ENCODE results near the gene UBE2H. TPM values are rescaled to one million over a fixed set of nuclear protein-coding genes. Genes with fewer than 3 reads are reported as not detected.
"Not testable (repeated sequence)": the region's sequence is repeated elsewhere in the genome, so short reads cannot be mapped to it uniquely, and the experiment has no call there.

Gene UBE2H
- total RNA-seq, 6 donors from 2014 or later, result 60.5 to 138 (median 65.4) TPM

DNA sequence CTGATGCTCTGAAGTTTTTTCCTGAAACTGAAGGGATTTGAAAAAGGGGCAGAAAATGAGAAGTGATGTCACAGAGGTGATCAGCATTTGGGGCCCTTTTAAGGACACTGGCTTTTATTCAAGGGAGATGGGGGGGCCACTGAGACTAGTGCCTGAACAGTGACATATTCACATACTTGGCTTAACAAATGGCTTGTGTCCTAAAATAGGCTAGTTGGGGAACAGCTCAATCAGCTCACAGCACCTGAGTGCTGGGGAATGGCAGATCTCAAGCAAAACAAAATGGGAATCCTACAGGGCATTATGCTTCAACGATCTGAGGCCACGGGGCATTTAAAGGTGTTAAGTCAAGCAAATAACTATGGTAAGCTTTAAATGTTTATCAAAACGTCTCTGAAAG lies 90.1 kb downstream of the UBE2H start:
- 49 to 55% methylated on average over 3 of the region's 3 CpGs for WGBS, 2 donors
- Histone ChIP-seq H3K27me3 (no peaks in the 10 kb centered on the region), H3K4me1 (peaks cover 49 to 72% (median 67%) of the 10 kb centered on the region in 4 donors), H3K4me3 (no peak overlapping the region), H3K27ac (peak overlapping the region in 2 of 4 donors; percentile 33 to 61), H3K9me3 (no peaks in the 10 kb centered on the region), H3K36me3 (no peaks in the 10 kb centered on the region)
- ATAC-seq (ENCODE audit: low FRiP score in 2 of 2), result no peak
- TF ChIP-seq POLR2A (IDR thresholded peaks at IDR 0.05), result no peak
- TF ChIP-seq, protein P1, sequence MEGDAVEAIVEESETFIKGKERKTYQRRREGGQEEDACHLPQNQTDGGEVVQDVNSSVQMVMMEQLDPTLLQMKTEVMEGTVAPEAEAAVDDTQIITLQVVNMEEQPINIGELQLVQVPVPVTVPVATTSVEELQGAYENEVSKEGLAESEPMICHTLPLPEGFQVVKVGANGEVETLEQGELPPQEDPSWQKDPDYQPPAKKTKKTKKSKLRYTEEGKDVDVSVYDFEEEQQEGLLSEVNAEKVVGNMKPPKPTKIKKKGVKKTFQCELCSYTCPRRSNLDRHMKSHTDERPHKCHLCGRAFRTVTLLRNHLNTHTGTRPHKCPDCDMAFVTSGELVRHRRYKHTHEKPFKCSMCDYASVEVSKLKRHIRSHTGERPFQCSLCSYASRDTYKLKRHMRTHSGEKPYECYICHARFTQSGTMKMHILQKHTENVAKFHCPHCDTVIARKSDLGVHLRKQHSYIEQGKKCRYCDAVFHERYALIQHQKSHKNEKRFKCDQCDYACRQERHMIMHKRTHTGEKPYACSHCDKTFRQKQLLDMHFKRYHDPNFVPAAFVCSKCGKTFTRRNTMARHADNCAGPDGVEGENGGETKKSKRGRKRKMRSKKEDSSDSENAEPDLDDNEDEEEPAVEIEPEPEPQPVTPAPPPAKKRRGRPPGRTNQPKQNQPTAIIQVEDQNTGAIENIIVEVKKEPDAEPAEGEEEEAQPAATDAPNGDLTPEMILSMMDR (IDR thresholded peaks at IDR 0.05), result no peak
- no peak for TF ChIP-seq POLR2AphosphoS5 (IDR thresholded peaks at IDR 0.05)
- TF ChIP-seq EP300 (IDR thresholded peaks at IDR 0.05), result no peak
- DNase-seq, result no peak

DNA sequence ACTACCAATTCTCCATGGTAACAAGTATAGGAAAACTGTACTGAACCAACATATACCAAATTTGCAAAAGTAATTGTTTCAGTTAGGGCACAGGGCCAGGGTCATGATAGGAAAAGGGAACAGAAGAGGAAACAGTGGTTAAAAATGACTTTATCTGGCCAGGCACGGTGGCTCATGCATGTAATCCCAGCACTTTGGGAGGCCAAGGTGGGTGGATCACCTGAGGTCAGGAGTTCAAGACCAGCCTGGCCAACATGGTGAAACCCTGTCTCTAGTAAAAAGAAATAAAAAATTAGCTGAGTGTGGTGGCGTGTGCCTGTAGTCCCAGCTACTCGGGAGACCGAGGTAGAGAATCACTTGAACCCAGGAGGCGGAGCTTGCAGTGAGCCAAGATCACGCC lies 92.0 kb downstream of the UBE2H start:
- 78 to 89% methylated on average over 6 of the region's 6 CpGs for WGBS, 2 donors
- not testable (repeated sequence) for DNase-seq

DNA sequence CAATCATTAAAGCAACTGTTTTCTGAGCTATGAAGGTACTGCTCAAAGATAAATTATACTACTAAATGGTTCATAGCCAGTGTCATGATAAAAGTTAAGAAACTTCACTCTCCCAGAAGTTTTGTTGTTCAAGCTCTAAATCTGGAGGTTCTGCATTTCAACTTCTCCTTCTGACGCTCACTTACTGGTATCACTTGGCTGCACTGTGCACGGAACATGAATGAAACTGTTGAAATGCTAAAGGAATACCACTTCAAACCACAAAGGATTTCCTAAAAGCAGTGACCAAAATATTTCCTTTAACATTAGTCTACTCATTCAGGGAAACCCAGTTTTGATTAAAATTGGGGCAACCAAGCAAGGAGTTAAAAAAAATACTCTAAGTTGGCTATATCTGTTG lies 93.6 kb downstream of the UBE2H start:
- peak in 1 of 2 donors; percentile 68 for ATAC-seq (ENCODE audit: low FRiP score in 2 of 2)
- H3K4me1 ChIP-seq, result peaks cover 52 to 65% (median 55%) of the 10 kb centered on the region in 4 donors
- no peaks in the 10 kb centered on the region for H3K27me3 ChIP-seq
- H3K9me3 ChIP-seq, result no peaks in the 10 kb centered on the region
- no peak for TF ChIP-seq EP300 (IDR thresholded peaks at IDR 0.05)
- TF ChIP-seq, protein P1 (IDR thresholded peaks at IDR 0.05), result no peak
- TF ChIP-seq POLR2A (IDR thresholded peaks at IDR 0.05), result no peak
- TF ChIP-seq POLR2AphosphoS5 (IDR thresholded peaks at IDR 0.05), result peak in 1 of 2 donors; percentile 18
- WGBS, 2 donors, result 35 to 60% methylated on average over 2 of the region's 2 CpGs
- H3K36me3 ChIP-seq, result no peaks in the 10 kb centered on the region
- H3K4me3 ChIP-seq, result no peak overlapping the region
- H3K27ac ChIP-seq, result peak overlapping the region; percentile 16 to 68 (median 42)
- peak in 1 of 2 donors; percentile 46 for DNase-seq

More for the DNA sequence above, 92.0 kb downstream of the UBE2H start:
- ATAC-seq (ENCODE audit: low FRiP score in 2 of 2); H3K9me3 ChIP-seq; H3K36me3 ChIP-seq; H3K27ac ChIP-seq; H3K27me3 ChIP-seq; H3K4me3 ChIP-seq: not testable (repeated sequence)
- peaks cover 40 to 62% (median 58%) of the 10 kb centered on the region in 4 donors for H3K4me1 ChIP-seq

DNA sequence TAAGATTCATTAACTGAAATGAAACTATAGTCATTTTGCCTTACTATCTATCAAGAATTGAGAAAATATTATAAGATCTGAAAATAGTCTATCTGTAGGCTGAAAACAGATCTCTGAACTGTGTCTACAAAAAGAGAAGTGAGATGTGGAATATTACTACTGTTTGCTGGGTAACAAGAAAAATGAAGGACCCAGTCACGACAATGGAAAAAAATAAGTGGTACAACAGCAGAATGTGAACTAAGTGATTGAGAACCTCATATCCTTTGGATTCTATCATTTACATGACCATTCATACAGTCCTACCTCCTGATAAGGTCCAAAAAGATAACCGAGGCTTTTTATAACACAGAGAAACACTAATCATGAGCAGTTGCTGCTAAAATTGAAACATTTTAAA lies 94.3 kb downstream of the UBE2H start:
- Histone ChIP-seq H3K4me3 (no peak overlapping the region), H3K27ac (peak overlapping the region in 2 of 4 donors; percentile 58 to 59), H3K4me1 (peaks cover 52 to 68% (median 57%) of the 10 kb centered on the region in 4 donors), H3K27me3 (no peaks in the 10 kb centered on the region), H3K9me3 (no peaks in the 10 kb centered on the region), H3K36me3 (no peaks in the 10 kb centered on the region)
- DNase-seq (no peak), ATAC-seq (ENCODE audit: low FRiP score in 2 of 2) (no peak)
- TF ChIP-seq EP300 (IDR thresholded peaks at IDR 0.05) (no peak), POLR2A (IDR thresholded peaks at IDR 0.05) (no peak), POLR2AphosphoS5 (IDR thresholded peaks at IDR 0.05) (no peak)
- TF ChIP-seq, protein P1 (IDR thresholded peaks at IDR 0.05), result no peak
- WGBS, 2 donors, result 72% methylated on average over 2 of the region's 2 CpGs

DNA sequence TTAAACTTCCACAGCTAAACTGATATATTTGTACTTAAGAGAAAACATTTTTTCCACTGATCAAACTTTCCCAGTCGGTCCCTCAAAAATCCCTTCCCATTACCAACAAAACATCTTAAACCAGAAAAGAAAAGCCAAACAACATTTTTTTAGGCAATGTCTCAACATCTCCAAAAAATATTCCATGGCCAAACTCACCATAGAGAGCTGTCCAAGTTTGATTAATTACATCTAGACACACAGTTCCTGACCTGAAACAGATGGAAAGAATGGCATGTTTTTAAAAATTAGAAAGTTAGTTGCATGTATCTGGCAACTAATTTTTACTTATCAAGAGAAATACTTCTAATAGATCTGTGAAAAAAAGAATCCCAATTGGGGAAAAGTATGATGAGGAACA lies 95.4 kb downstream of the UBE2H start:
- WGBS, 2 donors, result 84 to 92% methylated on average over 1 of the region's 1 CpG
- no peaks in the 10 kb centered on the region for H3K27me3 ChIP-seq
- H3K27ac ChIP-seq, result peak overlapping the region in 1 of 4 donors; percentile 21
- no peak for ATAC-seq (ENCODE audit: low FRiP score in 2 of 2)
- H3K4me3 ChIP-seq, result no peak overlapping the region
- H3K36me3 ChIP-seq, result no peaks in the 10 kb centered on the region
- H3K4me1 ChIP-seq, result peaks cover 53 to 68% (median 57%) of the 10 kb centered on the region in 4 donors
- no peak for TF ChIP-seq POLR2AphosphoS5 (IDR thresholded peaks at IDR 0.05)
- TF ChIP-seq EP300 (IDR thresholded peaks at IDR 0.05), result no peak
- TF ChIP-seq, protein P1 (IDR thresholded peaks at IDR 0.05), result no peak
- no peak for TF ChIP-seq POLR2A (IDR thresholded peaks at IDR 0.05)
- H3K9me3 ChIP-seq, result no peaks in the 10 kb centered on the region
- no peak for DNase-seq

All from upper lobe of left lung (tissue), 6 donors.